Thyroid gland (tissue), 4 donors: ENCODE data around the gene CEP170. TPM values are rescaled to one million over a fixed set of nuclear protein-coding genes. Genes with fewer than 3 reads are reported as not detected.
A peak's percentile ranks its signal among the peaks of the same experiment; 100 is the strongest.
"Not testable (repeated sequence)": the region's sequence is repeated elsewhere in the genome, so short reads cannot be mapped to it uniquely, and the experiment has no call there.

ENCODE experiments used
- DNase-seq, 2 donors: peaks; one replicate each; pipeline ENCODE4 v3.0.0-alpha.2; 2019
- H3K27ac ChIP-seq, 3 donors: fragments of 200-600 bp; sonication (generic); 1 replicate in 2 of 3; 2 replicates in 1 of 3; pipeline ENCODE4 v1.5.1; 2016 to 2019; ENCODE audit warnings: mild to moderate bottlenecking in 1 of 3, moderate library complexity in 1 of 3
- H3K27me3 ChIP-seq: fragments of 200-600 bp; sonication (generic); one replicate; pipeline ENCODE4 v1.5.1; 2019
- H3K36me3 ChIP-seq, 2 donors: fragments of 200-600 bp; sonication (generic); one replicate each; pipeline ENCODE4 v1.5.1; 2016 to 2019
- H3K4me1 ChIP-seq, 2 donors: fragments of 200-600 bp; sonication (generic); one replicate each; pipeline ENCODE4 v1.5.1; 2017 to 2019
- H3K4me3 ChIP-seq, 3 donors: fragments of 200-600 bp; sonication (generic); replicated peaks in 1 of 3; 1 replicate in 2 of 3; 2 replicates in 1 of 3; pipeline ENCODE4 v1.5.1; 2016; ENCODE audit warnings: mild to moderate bottlenecking in 1 of 3
- H3K9me3 ChIP-seq: fragments of 200-600 bp; sonication (generic); one replicate; pipeline ENCODE4 v1.5.1; 2017
- POLR2A ChIP-seq, 2 donors: fragments of 450-650 bp; IDR thresholded peaks; one replicate each; pipeline ENCODE4 v1.6.1; 2017; ENCODE audit warnings: antibody characterized with exemption in 2 of 2, mild to moderate bottlenecking in 2 of 2, moderate library complexity in 1 of 2
- WGBS, 2 donors: methylation state at CpG; one replicate each; pipeline ENCODE4 v1.1.5; 2017; 5-methylcytosine and 5-hydroxymethylcytosine counted together
- intact Hi-C: fragments of 100-400 bp; cut with DNase I; formaldehyde crosslinking; loops from one replicate; pipeline ENCODE4 v1.15.1; 2023
- total RNA-seq, 4 donors: library from RNA; depleted of rRNA; stranded (reverse); fragments of >200 nt; gene quantifications; one replicate each; pipeline ENCODE4 v1.2.3, GENCODE V29; 2016
- TF ChIP-seq, protein P1 (sequence below), 6 experiments: fragments of 200-600 bp in 3 of 6; fragments of 450-650 bp in 3 of 6; sonication (generic) in 3 of 6; IDR thresholded peaks; one replicate each; pipeline ENCODE4 v1.5.1; 2016 to 2019; ENCODE audit warnings: antibody characterized with exemption in 6 of 6, mild to moderate bottlenecking in 2 of 6, inconsistent platforms in 1 of 6, moderate library complexity in 1 of 6

The CEP170 gene
- total RNA-seq, 4 donors from 2014 or later, result 62.8 to 93.8 (median 75.3) TPM

DNA sequence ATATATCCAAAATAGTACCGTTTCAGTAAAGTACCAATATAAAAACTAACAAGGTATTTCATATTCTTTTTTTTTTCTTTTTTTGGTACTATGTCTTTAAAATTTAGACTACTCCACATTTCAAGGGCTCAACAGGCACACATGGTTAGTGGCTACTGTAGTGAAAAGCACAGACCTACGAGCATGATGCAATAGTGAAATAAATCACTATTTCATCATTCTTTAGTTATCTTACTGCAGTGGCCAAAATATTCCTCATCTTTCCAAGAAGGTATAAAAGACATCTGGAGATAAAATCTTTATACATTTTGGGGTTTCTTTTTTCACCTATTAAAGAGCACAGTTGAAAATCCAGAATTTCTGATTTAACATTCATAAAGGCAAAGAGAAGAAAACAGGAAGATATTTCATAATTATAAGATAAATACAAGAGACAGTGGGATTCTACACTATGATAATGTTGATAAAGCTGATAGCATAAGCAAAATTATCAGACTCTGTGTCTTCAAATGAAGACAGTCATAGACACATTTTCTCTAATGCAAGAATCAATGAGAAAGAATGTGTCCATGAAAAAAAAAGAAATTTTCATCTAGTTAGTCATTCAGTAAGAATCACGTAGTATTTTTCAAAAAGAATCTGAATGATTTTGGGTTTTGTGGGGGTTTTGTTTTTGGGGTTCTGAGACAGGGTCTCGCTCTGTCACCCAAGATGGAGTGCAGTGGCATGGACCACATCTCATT, 41.9 kb downstream of the CEP170 start:
- no peak for DNase-seq
- H3K27me3 ChIP-seq, result no peaks in the 10 kb centered on the region
- TF ChIP-seq, protein P1, sequence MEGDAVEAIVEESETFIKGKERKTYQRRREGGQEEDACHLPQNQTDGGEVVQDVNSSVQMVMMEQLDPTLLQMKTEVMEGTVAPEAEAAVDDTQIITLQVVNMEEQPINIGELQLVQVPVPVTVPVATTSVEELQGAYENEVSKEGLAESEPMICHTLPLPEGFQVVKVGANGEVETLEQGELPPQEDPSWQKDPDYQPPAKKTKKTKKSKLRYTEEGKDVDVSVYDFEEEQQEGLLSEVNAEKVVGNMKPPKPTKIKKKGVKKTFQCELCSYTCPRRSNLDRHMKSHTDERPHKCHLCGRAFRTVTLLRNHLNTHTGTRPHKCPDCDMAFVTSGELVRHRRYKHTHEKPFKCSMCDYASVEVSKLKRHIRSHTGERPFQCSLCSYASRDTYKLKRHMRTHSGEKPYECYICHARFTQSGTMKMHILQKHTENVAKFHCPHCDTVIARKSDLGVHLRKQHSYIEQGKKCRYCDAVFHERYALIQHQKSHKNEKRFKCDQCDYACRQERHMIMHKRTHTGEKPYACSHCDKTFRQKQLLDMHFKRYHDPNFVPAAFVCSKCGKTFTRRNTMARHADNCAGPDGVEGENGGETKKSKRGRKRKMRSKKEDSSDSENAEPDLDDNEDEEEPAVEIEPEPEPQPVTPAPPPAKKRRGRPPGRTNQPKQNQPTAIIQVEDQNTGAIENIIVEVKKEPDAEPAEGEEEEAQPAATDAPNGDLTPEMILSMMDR (IDR thresholded peaks at IDR 0.05), result no peak
- no peak for TF ChIP-seq POLR2A (IDR thresholded peaks at IDR 0.05)
- H3K4me1 ChIP-seq, result peaks cover 0 to 6% of the 10 kb centered on the region in 2 donors
- H3K27ac ChIP-seq, result no peak overlapping the region
- H3K9me3 ChIP-seq, result no peaks in the 10 kb centered on the region
- no peaks in the 10 kb centered on the region for H3K36me3 ChIP-seq
- H3K4me3 ChIP-seq, result no peak overlapping the region
- WGBS, 2 donors, result 80% methylated on average over 4 of the region's 4 CpGs
- intact Hi-C loops, result no loop called here

GRCh38 chr1:243211984-243212383, 43.1 kb downstream of the CEP170 start:
- H3K4me1 ChIP-seq, H3K27ac ChIP-seq, H3K36me3 ChIP-seq, intact Hi-C loops, DNase-seq, H3K9me3 ChIP-seq, H3K4me3 ChIP-seq, H3K27me3 ChIP-seq: not testable (repeated sequence)
- 61 to 68% methylated on average over 3 of the region's 3 CpGs for WGBS, 2 donors

- H3K36me3 ChIP-seq, H3K4me1 ChIP-seq, intact Hi-C loops, H3K9me3 ChIP-seq, H3K27ac ChIP-seq, DNase-seq, H3K4me3 ChIP-seq, H3K27me3 ChIP-seq: not testable (repeated sequence)
- 84 to 88% methylated on average over 3 of the region's 3 CpGs for WGBS, 2 donors
These were observed 50.0 kb downstream of the CEP170 start for GRCh38 chr1:243205026-243205501.

GRCh38 chr1:243204336-243204735, 50.7 kb downstream of the CEP170 start:
- H3K9me3 ChIP-seq, H3K27ac ChIP-seq, H3K4me1 ChIP-seq, H3K27me3 ChIP-seq, intact Hi-C loops, DNase-seq, H3K4me3 ChIP-seq, H3K36me3 ChIP-seq: not testable (repeated sequence)
- WGBS, 2 donors, result 94 to 97% methylated on average over 1 of the region's 1 CpG

- H3K36me3 ChIP-seq, H3K9me3 ChIP-seq, H3K27me3 ChIP-seq, H3K4me1 ChIP-seq, H3K4me3 ChIP-seq, H3K27ac ChIP-seq, DNase-seq, intact Hi-C loops: not testable (repeated sequence)
- 80 to 86% methylated on average over 4 of the region's 4 CpGs for WGBS, 2 donors
These were observed 51.9 kb downstream of the CEP170 start for GRCh38 chr1:243203196-243203595.

DNA sequence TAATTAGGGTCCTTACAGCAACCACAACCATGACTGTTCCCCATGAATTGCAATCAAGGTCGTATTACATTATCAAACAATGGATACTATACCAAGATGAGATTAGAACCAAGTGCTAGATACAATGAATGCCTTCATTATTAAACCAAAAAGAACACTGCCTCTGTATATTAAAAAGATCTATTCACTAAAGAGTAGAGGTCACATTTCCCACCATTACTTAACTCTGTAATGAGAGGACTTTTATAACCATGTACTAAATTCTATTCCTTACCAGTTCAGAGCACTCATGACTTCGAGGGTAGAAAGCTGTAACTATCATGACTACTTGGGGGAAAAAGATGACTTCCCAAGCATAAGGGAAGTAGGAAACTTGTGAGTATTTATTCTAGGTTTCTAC, 53.8 kb downstream of the CEP170 start:
- intact Hi-C loops, H3K27ac ChIP-seq: not testable (repeated sequence)
- WGBS, 2 donors, result 94 to 95% methylated on average over 2 of the region's 2 CpGs

GRCh38 chr1:243197524-243197923, 57.6 kb downstream of the CEP170 start:
- H3K36me3 ChIP-seq, H3K27ac ChIP-seq, H3K27me3 ChIP-seq, H3K4me3 ChIP-seq, intact Hi-C loops, H3K4me1 ChIP-seq, H3K9me3 ChIP-seq, DNase-seq: not testable (repeated sequence)
- 97 to 100% methylated on average over 4 of the region's 6 CpGs for WGBS, 2 donors

More for the DNA sequence above, 53.8 kb downstream of the CEP170 start:
- not testable (repeated sequence) for H3K9me3 ChIP-seq, H3K36me3 ChIP-seq, H3K4me3 ChIP-seq, H3K4me1 ChIP-seq, DNase-seq, H3K27me3 ChIP-seq

GRCh38 chr1:243193330-243193729, 61.8 kb downstream of the CEP170 start:
- WGBS, 2 donors, result 45 to 50% methylated on average over 2 of the region's 2 CpGs
- H3K4me3 ChIP-seq, H3K27me3 ChIP-seq, H3K36me3 ChIP-seq, H3K9me3 ChIP-seq, intact Hi-C loops, H3K4me1 ChIP-seq: not testable (repeated sequence)
- peak in 1 of 2 donors; percentile 2 for DNase-seq
- peak overlapping the region in 1 of 3 donors; percentile 12 for H3K27ac ChIP-seq

GRCh38 chr1:243186201-243186995, 68.7 kb downstream of the CEP170 start:
- WGBS, 2 donors, result 94 to 97% methylated on average over 8 of the region's 8 CpGs
- H3K4me3 ChIP-seq, DNase-seq, H3K9me3 ChIP-seq, H3K36me3 ChIP-seq, H3K27ac ChIP-seq, intact Hi-C loops, H3K4me1 ChIP-seq, H3K27me3 ChIP-seq: not testable (repeated sequence)

- DNase-seq, result not testable (repeated sequence)
- 96% methylated on average over 7 of the region's 7 CpGs for WGBS, 2 donors
These were observed 70.3 kb downstream of the CEP170 start for GRCh38 chr1:243184787-243185186.

GRCh38 chr1:243183661-243184060, 71.4 kb downstream of the CEP170 start:
- H3K4me3 ChIP-seq, intact Hi-C loops, H3K36me3 ChIP-seq, H3K9me3 ChIP-seq, H3K4me1 ChIP-seq, H3K27ac ChIP-seq, H3K27me3 ChIP-seq, DNase-seq: not testable (repeated sequence)

More at GRCh38 chr1:243184787-243185186, 70.3 kb downstream of the CEP170 start:
- intact Hi-C loops, H3K27me3 ChIP-seq, H3K27ac ChIP-seq, H3K9me3 ChIP-seq, H3K4me3 ChIP-seq, H3K36me3 ChIP-seq, H3K4me1 ChIP-seq: not testable (repeated sequence)

DNA sequence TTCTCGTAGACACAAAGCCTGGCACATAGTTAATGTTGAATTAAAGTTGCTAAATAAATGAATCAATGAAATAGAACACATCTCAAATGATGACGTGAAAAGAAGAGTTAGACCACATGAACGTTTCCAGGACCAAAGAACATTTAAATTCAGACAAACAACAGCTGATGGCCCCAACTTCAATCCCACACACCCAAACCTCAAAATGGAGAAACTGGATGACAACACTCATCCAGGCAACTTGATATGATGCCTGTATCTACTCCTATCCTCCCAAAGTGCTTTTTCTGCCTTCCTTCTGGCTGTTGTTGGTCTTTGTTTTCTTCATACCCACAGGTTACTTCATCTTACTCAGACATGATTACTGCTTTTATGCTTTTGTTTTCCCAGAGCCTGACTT, 71.9 kb downstream of the CEP170 start:
- H3K4me1 ChIP-seq, H3K27me3 ChIP-seq, H3K9me3 ChIP-seq, intact Hi-C loops, H3K27ac ChIP-seq, H3K4me3 ChIP-seq, H3K36me3 ChIP-seq, DNase-seq: not testable (repeated sequence)
- 93 to 98% methylated on average over 3 of the region's 3 CpGs for WGBS, 2 donors
